Body of pancreas (tissue), 4 donors: ENCODE measurements around the gene ARMC6.

Source experiments
- CTCF ChIP-seq, 7 experiments: fragments of 450-650 bp in 4 of 7; fragments of 200-600 bp in 3 of 7; sonication (generic) in 3 of 7; IDR thresholded peaks; one replicate each; pipeline ENCODE4 v1.5.1; 2016 to 2019; ENCODE audit warnings: antibody characterized with exemption in 7 of 7
- POLR2A ChIP-seq, 3 donors: fragments of 450-650 bp; IDR thresholded peaks; one replicate each; pipeline ENCODE4 v1.6.1; 2016; ENCODE audit warnings: antibody characterized with exemption in 3 of 3, mild to moderate bottlenecking in 2 of 3

- TF ChIP-seq CTCF (IDR thresholded peaks at IDR 0.05) (no peak), POLR2A (IDR thresholded peaks at IDR 0.05) (no peak)
Observed at GRCh38 chr19:18999896-19000620, 33.3 kb upstream of the ARMC6 start.
